Activated T-helper 2 cell treated with anti-CD3 and anti-CD28 coated beads, Interferon-gamma antibody, Interleukin-2, Interleukin-4, amounts not matched to agents 10 μg/mL and 5 μg/mL and 100 μg/mL, durations not matched to agents 14 hours and 24 hours and 36 hours (primary cell): Measurements from ENCODE around the gene KLK12. TPM values are rescaled to one million over a fixed set of nuclear protein-coding genes. Genes with fewer than 3 reads are reported as not detected.

Experiments
- DNase-seq: peaks from one replicate; pipeline ENCODE4 v3.0.0; 2021; ENCODE audit warnings: low spot score
- H3K27ac Mint-ChIP-seq: one replicate; pipeline ENCODE4 v1.8.0; 2021; ENCODE audit warnings: mixed read lengths
- H3K27me3 Mint-ChIP-seq: one replicate; pipeline ENCODE4 v1.8.0; 2021; ENCODE audit warnings: low read depth, mixed read lengths
- H3K36me3 Mint-ChIP-seq: one replicate; pipeline ENCODE4 v1.8.0; 2021; ENCODE audit warnings: low read depth, mixed read lengths
- H3K4me1 Mint-ChIP-seq: one replicate; pipeline ENCODE4 v1.8.0; 2021; ENCODE audit warnings: low read depth, mixed read lengths
- H3K4me3 Mint-ChIP-seq: one replicate; pipeline ENCODE4 v1.8.0; 2021; ENCODE audit warnings: low read depth, mild to moderate bottlenecking, moderate library complexity, mixed read lengths
- H3K9me3 Mint-ChIP-seq: one replicate; pipeline ENCODE4 v1.8.0; 2021; ENCODE audit warnings: mixed read lengths
- intact Hi-C: fragments of 100-400 bp; cut with micrococcal nuclease; formaldehyde crosslinking; loops from one replicate; pipeline ENCODE4 v1.15.1; 2023
- total RNA-seq: library from RNA; stranded (reverse); gene quantifications from 2 replicates; pipeline ENCODE4 v1.2.3, GENCODE V29; 2022

KLK12 gene, protein sequence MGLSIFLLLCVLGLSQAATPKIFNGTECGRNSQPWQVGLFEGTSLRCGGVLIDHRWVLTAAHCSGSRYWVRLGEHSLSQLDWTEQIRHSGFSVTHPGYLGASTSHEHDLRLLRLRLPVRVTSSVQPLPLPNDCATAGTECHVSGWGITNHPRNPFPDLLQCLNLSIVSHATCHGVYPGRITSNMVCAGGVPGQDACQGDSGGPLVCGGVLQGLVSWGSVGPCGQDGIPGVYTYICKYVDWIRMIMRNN
- not detected in 2 replicates for total RNA-seq

DNA sequence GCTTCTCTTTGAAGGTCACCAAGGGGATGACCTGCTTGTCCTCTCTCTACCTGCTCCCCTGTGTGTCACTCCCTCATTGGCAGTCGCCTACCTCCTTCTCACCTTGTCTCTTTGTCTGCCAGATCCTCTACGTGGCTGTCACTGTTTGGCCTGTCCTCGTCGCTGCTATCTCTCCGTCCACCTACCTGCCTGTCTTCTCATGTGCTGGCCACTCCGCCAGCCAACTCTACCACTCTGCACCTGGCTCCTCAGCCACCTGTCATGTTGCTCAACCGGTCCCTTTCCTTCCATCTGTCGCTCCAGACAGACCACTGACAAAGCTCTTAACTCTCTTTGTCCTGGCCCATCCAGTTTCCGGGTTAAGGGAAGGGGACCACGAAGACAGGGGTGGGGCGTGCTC lies at the start of gene KLK12:
TSS of gene KLK12 (minus strand) at position 299 of the 400 bp plus-strand sequence. CDS start 381 bp downstream, outside the sequence.
- Mint-ChIP-seq H3K27ac (no peak within 1 kb of the TSS), H3K9me3 (no peaks in the 10 kb centered on the region), H3K4me3 (no peak within 1 kb of the TSS), H3K36me3 (no peaks in the 10 kb centered on the region), H3K27me3 (peaks cover 2% of the 10 kb centered on the region), H3K4me1 (no peaks in the 10 kb centered on the region)
- DNase-seq = no peak
- intact Hi-C loops = no loop called here

DNA sequence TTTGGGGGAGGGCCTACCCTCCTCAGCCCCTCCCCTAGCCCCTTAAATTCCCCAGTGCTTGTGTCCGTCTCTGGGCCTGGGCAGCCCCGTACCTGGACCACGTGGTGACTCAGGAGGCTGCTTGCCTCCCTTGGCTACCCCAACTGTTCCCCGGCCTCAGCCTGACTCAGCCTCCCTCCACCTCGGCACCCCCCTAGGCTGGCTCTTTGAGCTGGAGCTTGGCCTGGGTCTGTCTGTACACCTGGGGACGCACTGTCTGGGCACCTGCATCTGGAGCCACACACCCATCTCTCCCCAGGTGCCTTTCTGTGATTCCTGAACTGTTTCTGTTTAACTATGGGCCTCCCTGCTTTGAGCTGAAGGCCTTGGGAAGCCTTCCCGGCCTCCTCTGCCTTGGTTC lies 49.7 kb upstream of the KLK12 start:
- no peak overlapping the region for H3K4me3 Mint-ChIP-seq
- H3K27ac Mint-ChIP-seq = no peak overlapping the region
- peaks cover 5% of the 10 kb centered on the region for H3K27me3 Mint-ChIP-seq
- no peaks in the 10 kb centered on the region for H3K9me3 Mint-ChIP-seq
- H3K4me1 Mint-ChIP-seq = no peaks in the 10 kb centered on the region
- intact Hi-C loops = no loop called here
- no peaks in the 10 kb centered on the region for H3K36me3 Mint-ChIP-seq
- no peak for DNase-seq

DNA sequence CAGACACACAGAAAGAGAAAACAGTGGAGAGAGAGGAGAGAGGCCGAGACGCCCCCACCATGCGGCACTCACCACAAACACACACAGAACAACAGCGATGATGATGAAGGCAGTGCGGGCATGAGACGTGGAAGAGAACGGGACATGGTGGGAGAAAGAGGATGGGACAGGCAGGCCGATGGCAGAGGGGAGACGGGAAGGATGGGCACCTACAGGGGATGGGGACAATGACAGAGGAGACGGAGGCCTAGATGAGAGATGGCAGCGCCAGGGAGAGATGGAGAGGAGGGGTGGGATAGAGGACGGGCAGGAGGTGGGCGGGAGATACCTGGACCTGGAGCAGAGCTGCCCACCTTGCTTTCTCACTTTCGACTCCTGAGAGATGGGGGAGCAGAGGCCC lies 49.0 kb upstream of the KLK12 start:
- Mint-ChIP-seq H3K9me3 (no peaks in the 10 kb centered on the region), H3K36me3 (no peaks in the 10 kb centered on the region), H3K4me1 (no peaks in the 10 kb centered on the region), H3K27me3 (peaks cover 5% of the 10 kb centered on the region), H3K4me3 (no peak overlapping the region), H3K27ac (no peak overlapping the region)
- no peak for DNase-seq
- intact Hi-C loops = no loop called here

DNA sequence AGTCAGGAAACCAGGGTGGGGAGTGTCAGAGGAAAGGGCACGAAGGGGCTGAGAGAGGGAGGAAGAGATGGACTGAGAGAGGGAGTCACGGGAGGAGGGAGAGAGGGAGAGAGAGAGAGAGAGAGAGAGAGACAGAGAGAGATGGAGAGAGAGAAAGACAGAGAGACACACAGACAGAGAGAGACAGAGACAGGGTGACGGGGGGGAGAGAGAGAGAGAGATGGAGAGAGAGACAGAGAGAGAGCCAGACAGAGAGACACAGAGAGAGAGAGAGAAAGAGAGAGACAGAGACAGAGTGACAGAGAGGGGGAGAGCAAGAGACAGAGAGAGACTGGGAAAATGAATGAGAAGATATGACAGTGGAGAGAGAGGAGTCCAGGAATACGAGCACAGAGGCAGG lies 48.4 kb upstream of the KLK12 start:
- H3K9me3 Mint-ChIP-seq = no peaks in the 10 kb centered on the region
- H3K27me3 Mint-ChIP-seq = peaks cover 5% of the 10 kb centered on the region
- no peak overlapping the region for H3K27ac Mint-ChIP-seq
- no peak for DNase-seq
- no peak overlapping the region for H3K4me3 Mint-ChIP-seq
- no peaks in the 10 kb centered on the region for H3K36me3 Mint-ChIP-seq
- no peaks in the 10 kb centered on the region for H3K4me1 Mint-ChIP-seq
- intact Hi-C loops = no loop called here

DNA sequence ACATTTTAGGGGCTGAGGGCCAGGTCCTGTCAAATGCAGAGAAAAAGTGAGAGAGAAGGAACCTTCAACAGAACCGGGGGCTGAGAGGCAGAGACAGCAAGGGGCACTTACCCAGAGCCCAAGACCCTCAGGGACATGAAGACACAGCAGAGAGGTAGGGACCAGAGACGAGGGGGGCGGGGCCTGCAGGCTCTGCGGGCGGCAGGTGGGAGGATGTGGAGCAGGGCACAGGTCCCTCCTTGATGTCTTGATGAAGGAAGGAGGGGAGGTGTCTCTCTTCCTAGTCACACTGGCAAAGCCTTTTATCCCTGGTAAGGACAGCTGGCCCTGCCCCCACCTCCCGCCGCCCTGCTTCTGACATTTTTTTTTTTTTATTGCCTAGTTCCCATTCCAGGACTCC lies 47.8 kb upstream of the KLK12 start, which contains the start of gene KLK14:
TSS of gene KLK14 (minus strand) at position 277 of the 400 bp plus-strand sequence. CDS start at position 4, 273 bp downstream.
- no peak within 1 kb of the TSS for H3K27ac Mint-ChIP-seq
- H3K4me3 Mint-ChIP-seq = no peak within 1 kb of the TSS
- H3K4me1 Mint-ChIP-seq = no peaks in the 10 kb centered on the region
- no peak for DNase-seq
- no peaks in the 10 kb centered on the region for H3K36me3 Mint-ChIP-seq
- H3K27me3 Mint-ChIP-seq = peaks cover 5% of the 10 kb centered on the region
- no peaks in the 10 kb centered on the region for H3K9me3 Mint-ChIP-seq
- intact Hi-C loops = no loop called here

DNA sequence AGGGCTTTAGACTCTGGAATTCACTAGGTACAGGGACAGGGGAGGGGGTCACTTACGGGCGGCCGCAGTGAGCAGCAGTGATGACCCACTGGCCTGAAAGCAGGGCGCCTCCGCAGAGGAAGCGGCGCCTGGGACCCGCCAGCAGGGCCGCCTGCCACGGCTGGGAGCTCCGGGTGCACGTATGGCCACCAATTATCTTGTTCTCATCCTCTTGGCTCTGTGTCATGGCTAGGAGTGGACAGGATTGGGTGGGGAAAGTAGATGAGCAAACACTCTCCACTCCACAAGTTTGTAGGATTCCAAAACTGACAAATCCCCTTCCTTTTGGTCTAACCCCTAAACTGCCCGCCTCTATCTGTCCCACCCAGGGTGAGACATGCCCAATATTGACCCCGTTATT lies 46.7 kb upstream of the KLK12 start:
- H3K4me3 Mint-ChIP-seq = no peak overlapping the region
- no peaks in the 10 kb centered on the region for H3K36me3 Mint-ChIP-seq
- peaks cover 5% of the 10 kb centered on the region for H3K27me3 Mint-ChIP-seq
- no peak for DNase-seq
- intact Hi-C loops = no loop called here
- H3K9me3 Mint-ChIP-seq = no peaks in the 10 kb centered on the region
- H3K27ac Mint-ChIP-seq = no peak overlapping the region
- H3K4me1 Mint-ChIP-seq = no peaks in the 10 kb centered on the region

DNA sequence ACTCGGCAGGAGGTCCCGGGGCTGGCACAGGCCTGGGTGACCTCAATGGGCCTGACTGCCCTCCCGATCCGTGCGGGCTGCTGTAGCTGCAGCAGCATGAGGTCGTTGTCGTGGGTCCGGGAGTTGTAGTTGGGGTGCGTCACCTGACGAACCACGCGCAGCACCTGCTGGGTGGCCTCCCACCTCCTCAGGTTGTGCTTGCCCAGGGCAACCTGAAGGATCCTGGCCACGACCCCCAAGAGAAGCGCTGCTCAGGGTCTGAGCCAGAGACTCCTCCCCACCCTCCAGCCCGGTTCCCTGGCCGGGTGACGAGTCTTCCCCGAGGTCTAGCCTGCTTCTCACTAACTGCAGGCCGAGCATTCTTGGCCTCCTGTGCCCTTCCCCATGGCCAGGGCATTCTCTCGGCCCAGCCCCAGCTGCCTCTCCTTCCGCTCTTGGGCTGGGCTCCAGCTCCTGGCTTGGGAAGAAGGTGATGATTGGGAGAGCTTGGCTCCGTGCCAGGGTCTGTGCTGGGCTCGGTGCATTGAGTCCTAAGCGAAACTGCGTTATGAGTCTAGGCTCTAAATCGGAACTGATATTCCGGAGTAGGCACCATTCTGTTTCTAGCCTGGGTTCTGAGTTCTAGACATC lies 44.8 kb upstream of the KLK12 start:
- DNase-seq = no peak
- intact Hi-C loops = no loop called here

DNA sequence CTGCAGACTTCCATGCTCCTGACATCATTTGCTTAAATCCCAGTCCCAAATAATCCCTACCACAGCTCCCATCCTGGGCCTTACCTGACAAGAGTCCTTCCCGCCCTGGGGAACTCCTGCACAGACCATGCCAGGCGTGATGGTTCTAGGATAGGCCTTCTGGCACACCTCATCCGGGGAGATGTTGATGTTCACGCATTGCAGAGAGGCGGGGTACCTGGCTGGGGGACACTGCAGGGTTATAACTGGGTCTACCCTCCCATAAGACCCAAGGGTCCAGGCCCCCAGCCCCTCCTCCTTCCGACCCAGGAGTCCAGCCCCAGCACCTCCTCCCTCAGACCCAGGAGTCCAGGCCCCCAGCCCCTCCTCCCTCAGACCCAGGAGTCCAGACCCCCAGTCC lies 43.9 kb upstream of the KLK12 start:
- Mint-ChIP-seq H3K27ac (no peak overlapping the region), H3K4me1 (no peaks in the 10 kb centered on the region), H3K9me3 (peaks cover 6% of the 10 kb centered on the region), H3K4me3 (no peak overlapping the region), H3K27me3 (peaks cover 5% of the 10 kb centered on the region), H3K36me3 (no peaks in the 10 kb centered on the region)
- no peak for DNase-seq
- intact Hi-C loops = no loop called here

More for the DNA sequence above, 44.8 kb upstream of the KLK12 start:
- H3K27me3 Mint-ChIP-seq = peaks cover 5% of the 10 kb centered on the region
- no peaks in the 10 kb centered on the region for H3K36me3 Mint-ChIP-seq
- no peaks in the 10 kb centered on the region for H3K9me3 Mint-ChIP-seq
- H3K4me3 Mint-ChIP-seq = no peak overlapping the region
- H3K4me1 Mint-ChIP-seq = no peaks in the 10 kb centered on the region
- H3K27ac Mint-ChIP-seq = no peak overlapping the region

DNA sequence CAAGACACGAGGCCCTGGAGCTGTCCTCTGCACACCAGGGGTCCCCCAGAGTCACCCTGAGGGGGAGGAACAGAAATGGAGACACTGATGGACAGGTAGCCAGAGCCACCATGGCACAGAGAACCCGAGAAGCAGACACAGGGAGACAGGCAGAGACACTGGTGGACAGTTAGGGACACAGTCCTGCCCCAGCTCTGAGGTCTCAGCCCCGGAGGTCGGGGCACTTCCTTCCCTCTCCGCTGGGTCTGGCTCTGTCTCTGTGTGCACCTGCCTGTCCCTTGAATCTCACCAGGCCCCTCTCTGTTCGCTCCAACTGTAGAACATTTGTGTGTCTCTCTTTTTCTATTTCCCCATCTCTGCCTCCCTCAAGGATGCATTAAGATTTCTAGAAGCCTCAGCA lies 43.3 kb upstream of the KLK12 start:
- Mint-ChIP-seq H3K4me3 (no peak overlapping the region), H3K4me1 (no peaks in the 10 kb centered on the region), H3K36me3 (no peaks in the 10 kb centered on the region), H3K9me3 (peaks cover 11% of the 10 kb centered on the region), H3K27me3 (no peaks in the 10 kb centered on the region), H3K27ac (no peak overlapping the region)
- DNase-seq = no peak
- intact Hi-C loops = no loop called here

DNA sequence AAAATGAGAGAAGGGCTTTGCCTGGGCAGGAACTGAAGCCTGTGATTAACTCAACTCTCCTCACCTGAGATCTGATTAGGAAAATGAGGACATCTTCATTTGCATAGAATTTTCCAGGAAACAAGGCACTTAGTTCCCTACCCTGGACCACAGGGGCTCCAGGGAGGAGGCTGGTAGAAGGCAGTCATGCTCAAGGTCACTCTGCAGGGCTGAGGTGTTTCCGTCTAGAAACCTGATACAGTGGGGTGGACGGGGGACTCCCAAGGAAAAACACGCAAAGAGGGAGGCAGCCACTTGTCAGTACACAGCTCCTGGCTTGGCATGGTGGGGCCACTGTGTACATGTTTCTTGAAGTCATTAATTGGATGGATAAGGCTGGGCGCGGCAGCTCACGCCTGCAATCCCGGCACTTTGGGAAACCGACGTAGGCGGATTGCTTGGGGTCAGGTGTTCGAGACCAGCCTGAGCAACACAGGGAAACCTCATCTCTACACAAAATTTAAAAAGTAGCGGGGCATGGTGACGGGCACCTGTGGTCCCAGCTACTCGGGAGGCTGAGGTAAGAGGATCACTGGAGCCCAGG lies 41.9 kb upstream of the KLK12 start:
- H3K36me3 Mint-ChIP-seq = no peaks in the 10 kb centered on the region
- H3K4me1 Mint-ChIP-seq = no peaks in the 10 kb centered on the region
- H3K27ac Mint-ChIP-seq = no peak overlapping the region
- peaks cover 11% of the 10 kb centered on the region for H3K9me3 Mint-ChIP-seq
- H3K27me3 Mint-ChIP-seq = no peaks in the 10 kb centered on the region
- intact Hi-C loops = no loop called here
- H3K4me3 Mint-ChIP-seq = no peak overlapping the region
- no peak for DNase-seq

DNA sequence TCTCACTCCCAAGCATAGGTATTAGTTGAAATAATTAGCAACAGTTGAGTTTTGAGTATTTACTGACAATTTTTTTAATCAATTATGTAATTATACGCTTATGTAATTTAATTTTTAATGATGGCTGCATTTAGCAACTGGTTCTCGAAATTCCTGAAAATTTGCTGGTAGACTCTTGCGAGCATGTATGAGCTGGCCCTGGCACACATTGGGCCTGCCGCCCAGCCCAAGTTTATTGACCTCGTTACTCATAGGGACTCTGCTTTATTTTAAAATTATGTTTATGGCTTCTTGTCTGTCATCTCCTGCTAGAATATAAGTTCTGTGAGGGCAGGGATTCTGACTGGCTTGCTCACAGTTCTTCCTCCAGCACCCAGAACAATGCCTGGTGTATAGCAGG lies 41.2 kb upstream of the KLK12 start:
- Mint-ChIP-seq H3K9me3 (peaks cover 11% of the 10 kb centered on the region), H3K36me3 (no peaks in the 10 kb centered on the region), H3K27ac (no peak overlapping the region), H3K4me3 (no peak overlapping the region), H3K27me3 (no peaks in the 10 kb centered on the region), H3K4me1 (no peaks in the 10 kb centered on the region)
- intact Hi-C loops = no loop called here
- DNase-seq = no peak

DNA sequence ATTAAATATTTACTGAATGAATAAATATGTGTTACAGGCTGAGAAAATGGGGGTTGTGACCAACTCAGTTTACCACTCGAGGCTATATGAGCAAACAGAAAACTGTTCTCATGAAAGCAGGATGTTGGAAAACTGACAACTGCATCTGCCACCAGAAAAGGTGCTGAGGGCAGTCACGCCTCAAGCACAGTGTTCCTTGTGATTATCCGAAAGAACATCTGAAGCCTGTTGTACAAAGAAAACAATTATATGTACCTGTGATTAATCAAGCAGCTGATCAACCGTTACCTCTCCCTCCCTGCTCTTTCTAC lies 36.2 kb upstream of the KLK12 start:
- H3K4me3 Mint-ChIP-seq = no peak overlapping the region
- peaks cover 11% of the 10 kb centered on the region for H3K9me3 Mint-ChIP-seq
- no peaks in the 10 kb centered on the region for H3K4me1 Mint-ChIP-seq
- intact Hi-C loops = no loop called here
- H3K27ac Mint-ChIP-seq = no peak overlapping the region
- DNase-seq = no peak
- no peaks in the 10 kb centered on the region for H3K36me3 Mint-ChIP-seq
- H3K27me3 Mint-ChIP-seq = peaks cover 11% of the 10 kb centered on the region

DNA sequence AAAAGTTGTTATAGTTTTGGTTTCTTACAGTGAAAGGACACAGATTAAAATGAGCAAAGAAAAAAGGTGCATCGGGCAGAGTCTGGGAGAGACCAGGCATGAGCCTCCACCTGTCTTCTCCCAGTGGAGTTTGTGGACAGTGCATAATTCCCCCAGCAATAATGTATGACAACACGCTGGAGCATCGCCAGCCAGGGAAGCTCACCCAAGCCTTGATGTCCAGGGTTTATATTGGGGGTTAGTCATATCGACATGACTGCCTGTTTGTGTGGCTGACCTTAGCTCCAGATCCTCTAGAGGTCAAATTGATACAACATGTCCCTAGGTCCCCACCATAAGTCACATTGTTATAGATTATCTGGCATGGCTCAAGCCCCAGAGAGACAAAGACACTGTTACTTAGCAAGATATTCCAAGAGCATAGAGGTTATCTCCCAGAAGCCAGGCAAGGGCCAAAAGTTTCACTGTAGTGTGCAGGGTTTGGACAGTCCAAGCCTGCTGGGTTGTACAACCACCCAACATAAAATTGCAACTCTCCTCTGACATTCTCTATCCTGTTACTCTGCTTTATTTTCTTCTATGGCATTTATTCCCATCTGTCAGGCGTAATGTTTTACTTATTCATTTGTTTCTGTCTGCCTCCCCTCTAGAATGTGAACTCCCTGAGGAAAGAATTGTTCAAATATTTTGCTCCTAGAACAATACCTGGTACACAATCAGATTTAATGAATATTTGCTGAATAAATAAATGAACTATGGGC lies 35.7 kb upstream of the KLK12 start:
- H3K4me1 Mint-ChIP-seq = no peaks in the 10 kb centered on the region
- peaks cover 14% of the 10 kb centered on the region for H3K27me3 Mint-ChIP-seq
- H3K36me3 Mint-ChIP-seq = no peaks in the 10 kb centered on the region
- intact Hi-C loops = no loop called here
- peaks cover 11% of the 10 kb centered on the region for H3K9me3 Mint-ChIP-seq
- H3K4me3 Mint-ChIP-seq = no peak overlapping the region
- no peak overlapping the region for H3K27ac Mint-ChIP-seq
- no peak for DNase-seq
